ENCODE measurements around the gene GRB7.

DNA sequence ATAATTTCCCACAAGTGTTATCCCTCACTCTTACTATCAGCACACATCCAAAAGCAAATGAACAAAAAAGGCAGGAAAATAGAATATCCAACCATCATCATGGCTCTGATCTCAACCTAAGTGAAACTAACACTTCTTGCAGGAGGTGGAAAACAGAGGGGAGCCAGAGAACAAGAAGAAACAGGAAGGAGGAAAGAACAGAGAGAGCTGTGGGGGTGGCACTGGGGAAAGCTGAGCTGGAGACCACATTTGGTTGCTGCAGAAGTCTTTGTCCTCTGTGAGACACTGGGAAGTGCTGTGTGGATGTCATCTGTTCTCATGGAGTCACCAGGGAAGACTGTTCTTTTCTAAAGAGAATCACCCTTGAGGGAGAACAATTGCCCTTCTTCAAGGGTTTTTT is 34.7 kb downstream of the GRB7 start:
- no peak for TF ChIP-seq POLR2AphosphoS5 (IDR thresholded peaks at IDR 0.05; ENCODE audit: insufficient read depth, low read depth, low read length)
- no peak for TF ChIP-seq JUN (IDR thresholded peaks at IDR 0.05; ENCODE audit: borderline replicate concordance, insufficient read depth, insufficient read length, low read depth)
- TF ChIP-seq EZH2 (IDR thresholded peaks at IDR 0.05; ENCODE audit: borderline replicate concordance, low read depth, low read length, severe bottlenecking): no peak
- no peak for TF ChIP-seq GATA2 (IDR thresholded peaks at IDR 0.05; ENCODE audit: insufficient read depth, insufficient read length, low read depth, low read length)
- no peak for TF ChIP-seq POLR2A (IDR thresholded peaks at IDR 0.05; ENCODE audit: low read depth, low read length)
- no peak for TF ChIP-seq CTCF (IDR thresholded peaks at IDR 0.05; ENCODE audit: extremely low read depth in 1 of 2, insufficient read depth in 1 of 2, low read depth in 1 of 2, low read length in 2 of 2)

All from endothelial cell of umbilical vein (primary cell).